SK-N-SH treated with all-trans-retinoic acid at 6 μM for 48 hours (cell line): ENCODE data around the gene CNNM1.

ENCODE experiments used
- ATAC-seq: fragments of 200-7000 bp; cut with Tn5 transposase; 3 replicates; pipeline ENCODE4 v1.9.1; 2020; ENCODE audit warnings: mild to moderate bottlenecking, moderate library complexity
- ARNTL ChIP-seq: fragments of 450-650 bp; formaldehyde crosslinking; IDR thresholded peaks from 2 replicates; pipeline ENCODE4 v1.5.0; 2020; ENCODE audit warnings: low read depth, mild to moderate bottlenecking, moderate library complexity, borderline replicate concordance
- BACH2 ChIP-seq: fragments of 250-450 bp; sonication (Bioruptor Pico); IDR thresholded peaks from 2 replicates; pipeline ENCODE4 v1.9.0; 2021; ENCODE audit warnings: mild to moderate bottlenecking, borderline replicate concordance
- CREB5 ChIP-seq: fragments of 250-450 bp; sonication (Bioruptor Pico); IDR thresholded peaks from 2 replicates; pipeline ENCODE4 v1.5.1; 2020; ENCODE audit warnings: low read depth, mild to moderate bottlenecking, moderate library complexity
- CSDC2 ChIP-seq: fragments of 250-450 bp; sonication (Bioruptor Pico); IDR thresholded peaks from 2 replicates; pipeline ENCODE4 v1.5.0; 2020; ENCODE audit warnings: mild to moderate bottlenecking, moderate library complexity
- CSRNP3 ChIP-seq: fragments of 250-450 bp; sonication (Bioruptor Pico); IDR thresholded peaks from 2 replicates; pipeline ENCODE4 v1.5.1; 2021; ENCODE audit warnings: mild to moderate bottlenecking, moderate library complexity
- ESRRG ChIP-seq: fragments of 250-450 bp; sonication (Bioruptor Pico); IDR thresholded peaks from 2 replicates; pipeline ENCODE4 v1.6.1; 2021; ENCODE audit warnings: mild to moderate bottlenecking
- GLIS3 ChIP-seq: fragments of 250-450 bp; sonication (Bioruptor Pico); IDR thresholded peaks from 2 replicates; pipeline ENCODE4 v1.5.0; 2020; ENCODE audit warnings: mild to moderate bottlenecking, moderate library complexity
- ISL1 ChIP-seq: fragments of 250-450 bp; sonication (Bioruptor Pico); IDR thresholded peaks from 2 replicates; pipeline ENCODE4 v2.1.2; 2022; ENCODE audit warnings: mild to moderate bottlenecking, moderate library complexity
- OSR1 ChIP-seq: fragments of 250-450 bp; sonication (Bioruptor Pico); IDR thresholded peaks from 2 replicates; pipeline ENCODE4 v1.8.0; 2022; ENCODE audit warnings: moderate library complexity, mild to moderate bottlenecking, inconsistent platforms
- PATZ1 ChIP-seq: fragments of 250-450 bp; sonication (Bioruptor Pico); IDR thresholded peaks from 2 replicates; pipeline ENCODE4 v1.8.0; 2020; ENCODE audit warnings: mild to moderate bottlenecking, moderate library complexity, borderline replicate concordance
- POU6F1 ChIP-seq: fragments of 250-450 bp; sonication (Bioruptor Pico); IDR thresholded peaks from 2 replicates; pipeline ENCODE4 v1.8.0; 2021; ENCODE audit warnings: low read depth, mild to moderate bottlenecking, moderate library complexity, borderline replicate concordance
- PPARA ChIP-seq: fragments of 250-450 bp; sonication (Bioruptor Pico); IDR thresholded peaks from 2 replicates; pipeline ENCODE4 v1.5.0; 2020; ENCODE audit warnings: mild to moderate bottlenecking, borderline replicate concordance
- RARB ChIP-seq: fragments of 250-450 bp; sonication (Bioruptor Pico); IDR thresholded peaks from 2 replicates; pipeline ENCODE4 v1.8.0; 2021; ENCODE audit warnings: mild to moderate bottlenecking, moderate library complexity
- SNAI2 ChIP-seq: fragments of 250-450 bp; sonication (Bioruptor Pico); IDR thresholded peaks from 2 replicates; pipeline ENCODE4 v1.5.0; 2020; ENCODE audit warnings: mild to moderate bottlenecking, moderate library complexity
- TCF4 ChIP-seq: fragments of 250-450 bp; sonication (Bioruptor Pico); IDR thresholded peaks from 2 replicates; pipeline ENCODE4 v1.8.0; 2021; ENCODE audit warnings: mild to moderate bottlenecking, moderate library complexity, borderline replicate concordance
- TOX ChIP-seq: fragments of 250-450 bp; sonication (Bioruptor Pico); IDR thresholded peaks from 2 replicates; pipeline ENCODE4 v1.8.0; 2021; ENCODE audit warnings: mild to moderate bottlenecking, moderate library complexity, borderline replicate concordance
- TSHZ2 ChIP-seq: fragments of 250-450 bp; sonication (Bioruptor Pico); IDR thresholded peaks from 2 replicates; pipeline ENCODE4 v1.5.0; 2020; ENCODE audit warnings: mild to moderate bottlenecking, moderate library complexity
- ZC3H10 ChIP-seq: fragments of 250-450 bp; sonication (Bioruptor Pico); IDR thresholded peaks from 2 replicates; pipeline ENCODE4 v1.5.1; 2021; ENCODE audit warnings: mild to moderate bottlenecking, moderate library complexity
- ZFP3 ChIP-seq: fragments of 250-450 bp; sonication (Bioruptor Pico); IDR thresholded peaks from 2 replicates; pipeline ENCODE4 v1.5.0; 2020; ENCODE audit warnings: mild to moderate bottlenecking, moderate library complexity
- ZFP30 ChIP-seq: fragments of 450-650 bp; formaldehyde crosslinking; IDR thresholded peaks from 2 replicates; pipeline ENCODE4 v1.5.0; 2022; ENCODE audit warnings: mild to moderate bottlenecking, moderate library complexity
- ZNF565 ChIP-seq: fragments of 450-650 bp; formaldehyde crosslinking; conservative IDR thresholded peaks from 2 replicates; pipeline ENCODE4 v1.5.0; 2020; ENCODE audit warnings: low read depth, mild to moderate bottlenecking, moderate library complexity
- ZNF70 ChIP-seq: fragments of 450-650 bp; formaldehyde crosslinking; IDR thresholded peaks from 2 replicates; pipeline ENCODE4 v1.5.0; 2020; ENCODE audit warnings: mild to moderate bottlenecking, moderate library complexity
- ZNF8 ChIP-seq: fragments of 450-650 bp; formaldehyde crosslinking; IDR thresholded peaks from 2 replicates; pipeline ENCODE4 v1.5.0; 2020; ENCODE audit warnings: mild to moderate bottlenecking, moderate library complexity

Gene CNNM1

GRCh38 chr10:99438890-99439289 lies 109.7 kb downstream of the CNNM1 start:
- ATAC-seq: no peak
- no peak for TF ChIP-seq ZFP3 (CRISPR knock-in tag)
- TF ChIP-seq CSDC2 (CRISPR knock-in tag): no peak
- no peak for TF ChIP-seq TOX (CRISPR knock-in tag)
- no peak for TF ChIP-seq RARB
- TF ChIP-seq ZNF565 (CRISPR knock-in tag): no peak
- no peak for TF ChIP-seq PPARA (CRISPR knock-in tag)
- no peak for TF ChIP-seq ESRRG (CRISPR knock-in tag)
- TF ChIP-seq PATZ1 (CRISPR knock-in tag): no peak
- TF ChIP-seq BACH2 (CRISPR knock-in tag): no peak
- TF ChIP-seq ZNF70 (CRISPR knock-in tag): no peak
- TF ChIP-seq TCF4 (CRISPR knock-in tag): no peak
- TF ChIP-seq OSR1 (CRISPR knock-in tag): no peak
- no peak for TF ChIP-seq GLIS3
- TF ChIP-seq ZC3H10: no peak
- no peak for TF ChIP-seq TSHZ2
- no peak for TF ChIP-seq CREB5
- no peak for TF ChIP-seq SNAI2 (CRISPR knock-in tag)
- TF ChIP-seq ZFP30: no peak
- TF ChIP-seq, all 23 proteins: peak for 0

- no peak for ATAC-seq
- TF ChIP-seq ESRRG (CRISPR knock-in tag): no peak
- no peak for TF ChIP-seq RARB
- no peak for TF ChIP-seq PATZ1 (CRISPR knock-in tag)
- no peak for TF ChIP-seq ZFP30
- no peak for TF ChIP-seq CSDC2 (CRISPR knock-in tag)
- TF ChIP-seq BACH2 (CRISPR knock-in tag): no peak
- TF ChIP-seq TSHZ2: no peak
- TF ChIP-seq TCF4 (CRISPR knock-in tag): no peak
- no peak for TF ChIP-seq OSR1 (CRISPR knock-in tag)
- TF ChIP-seq ZNF70 (CRISPR knock-in tag): no peak
Measured at GRCh38 chr10:99442394-99442793, 113.2 kb downstream of the CNNM1 start.

- TF ChIP-seq TOX (CRISPR knock-in tag): no peak
- no peak for TF ChIP-seq POU6F1 (CRISPR knock-in tag)
- TF ChIP-seq ISL1 (CRISPR knock-in tag): no peak
- no peak for TF ChIP-seq RARB
- no peak for TF ChIP-seq ZFP30
- no peak for TF ChIP-seq ZNF565 (CRISPR knock-in tag)
- no peak for TF ChIP-seq PPARA (CRISPR knock-in tag)
- no peak for TF ChIP-seq CSDC2 (CRISPR knock-in tag)
- no peak for TF ChIP-seq GLIS3
- no peak for TF ChIP-seq ZC3H10
- no peak for TF ChIP-seq ZNF70 (CRISPR knock-in tag)
- TF ChIP-seq CSRNP3 (CRISPR knock-in tag): no peak
- no peak for TF ChIP-seq ZFP3 (CRISPR knock-in tag)
- TF ChIP-seq OSR1 (CRISPR knock-in tag): no peak
- TF ChIP-seq BACH2 (CRISPR knock-in tag): no peak
- TF ChIP-seq ARNTL (CRISPR knock-in tag): no peak
- no peak for TF ChIP-seq ZNF8
- ATAC-seq: no peak
Measured at GRCh38 chr10:99443500-99443899, 114.3 kb downstream of the CNNM1 start.
